ENCODE measurements around the gene ING4.

ING4 gene

DNA sequence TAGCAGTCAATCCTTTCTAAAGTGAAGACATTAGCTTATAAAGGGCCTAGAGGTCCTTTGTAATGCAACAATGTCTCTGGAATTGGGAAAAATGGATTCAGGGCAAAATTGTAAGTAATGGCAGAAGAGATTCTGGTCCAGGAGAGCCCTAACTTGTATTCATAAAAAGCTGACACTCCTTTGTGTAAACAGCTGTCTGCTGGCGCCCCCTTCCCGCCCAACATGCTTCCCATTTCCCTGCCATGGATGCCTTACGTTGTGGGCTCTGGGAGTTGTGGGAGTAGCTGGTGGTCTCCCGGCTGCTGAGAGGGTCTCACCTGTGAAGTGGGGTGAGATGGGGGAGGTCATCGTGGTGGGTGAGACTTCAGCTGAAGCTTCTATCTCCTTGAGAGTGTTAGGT, 18.0 kb downstream of the ING4 start:
- DNase-seq (ENCODE audit: extremely low read depth, insufficient read length) = no peak
- Histone ChIP-seq H3K36me3 (ENCODE audit: control insufficient read depth, insufficient read depth, low read length) (peaks cover 2% of the 10 kb centered on the region; the same call in 1 of the 2 replicates), H3K4me3 (replicated peaks; ENCODE audit: low read depth, low read length) (no peak overlapping the region), H3K27me3 (replicated peaks; ENCODE audit: control insufficient read depth, insufficient read depth, low read length) (no peaks in the 10 kb centered on the region)
- TF ChIP-seq, protein P1, sequence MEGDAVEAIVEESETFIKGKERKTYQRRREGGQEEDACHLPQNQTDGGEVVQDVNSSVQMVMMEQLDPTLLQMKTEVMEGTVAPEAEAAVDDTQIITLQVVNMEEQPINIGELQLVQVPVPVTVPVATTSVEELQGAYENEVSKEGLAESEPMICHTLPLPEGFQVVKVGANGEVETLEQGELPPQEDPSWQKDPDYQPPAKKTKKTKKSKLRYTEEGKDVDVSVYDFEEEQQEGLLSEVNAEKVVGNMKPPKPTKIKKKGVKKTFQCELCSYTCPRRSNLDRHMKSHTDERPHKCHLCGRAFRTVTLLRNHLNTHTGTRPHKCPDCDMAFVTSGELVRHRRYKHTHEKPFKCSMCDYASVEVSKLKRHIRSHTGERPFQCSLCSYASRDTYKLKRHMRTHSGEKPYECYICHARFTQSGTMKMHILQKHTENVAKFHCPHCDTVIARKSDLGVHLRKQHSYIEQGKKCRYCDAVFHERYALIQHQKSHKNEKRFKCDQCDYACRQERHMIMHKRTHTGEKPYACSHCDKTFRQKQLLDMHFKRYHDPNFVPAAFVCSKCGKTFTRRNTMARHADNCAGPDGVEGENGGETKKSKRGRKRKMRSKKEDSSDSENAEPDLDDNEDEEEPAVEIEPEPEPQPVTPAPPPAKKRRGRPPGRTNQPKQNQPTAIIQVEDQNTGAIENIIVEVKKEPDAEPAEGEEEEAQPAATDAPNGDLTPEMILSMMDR (IDR thresholded peaks at IDR 0.05; ENCODE audit: insufficient read depth, low read length, poor library complexity, severe bottlenecking) = no peak

DNA sequence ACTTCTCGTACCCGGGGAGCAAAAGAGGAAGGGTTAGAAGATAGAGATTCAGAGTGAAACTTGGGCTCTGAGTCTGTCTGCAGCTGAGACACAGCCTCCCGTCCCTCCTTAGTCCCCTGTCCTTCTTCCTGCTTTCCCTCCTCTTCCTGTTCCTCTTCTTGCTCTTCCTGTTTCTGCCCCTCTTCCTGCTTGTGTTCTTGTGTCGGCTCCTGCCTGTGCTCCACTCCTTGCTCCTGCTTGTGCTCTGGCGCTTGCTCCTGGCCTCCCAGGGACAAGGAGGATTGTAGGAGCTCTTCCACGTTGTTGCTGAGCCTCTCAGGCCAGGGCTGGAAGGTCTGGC, 18.7 kb downstream of the ING4 start:
- H3K27me3 ChIP-seq (replicated peaks; ENCODE audit: control insufficient read depth, insufficient read depth, low read length) = no peaks in the 10 kb centered on the region
- peaks cover 2% of the 10 kb centered on the region; the same call in 1 of the 2 replicates for H3K36me3 ChIP-seq (ENCODE audit: control insufficient read depth, insufficient read depth, low read length)
- TF ChIP-seq, protein P1 (IDR thresholded peaks at IDR 0.05; ENCODE audit: insufficient read depth, low read length, poor library complexity, severe bottlenecking) = no peak
- H3K4me3 ChIP-seq (replicated peaks; ENCODE audit: low read depth, low read length) = peak overlapping the region; percentile 30
- peak; percentile 48 for DNase-seq (ENCODE audit: extremely low read depth, insufficient read length)

DNA sequence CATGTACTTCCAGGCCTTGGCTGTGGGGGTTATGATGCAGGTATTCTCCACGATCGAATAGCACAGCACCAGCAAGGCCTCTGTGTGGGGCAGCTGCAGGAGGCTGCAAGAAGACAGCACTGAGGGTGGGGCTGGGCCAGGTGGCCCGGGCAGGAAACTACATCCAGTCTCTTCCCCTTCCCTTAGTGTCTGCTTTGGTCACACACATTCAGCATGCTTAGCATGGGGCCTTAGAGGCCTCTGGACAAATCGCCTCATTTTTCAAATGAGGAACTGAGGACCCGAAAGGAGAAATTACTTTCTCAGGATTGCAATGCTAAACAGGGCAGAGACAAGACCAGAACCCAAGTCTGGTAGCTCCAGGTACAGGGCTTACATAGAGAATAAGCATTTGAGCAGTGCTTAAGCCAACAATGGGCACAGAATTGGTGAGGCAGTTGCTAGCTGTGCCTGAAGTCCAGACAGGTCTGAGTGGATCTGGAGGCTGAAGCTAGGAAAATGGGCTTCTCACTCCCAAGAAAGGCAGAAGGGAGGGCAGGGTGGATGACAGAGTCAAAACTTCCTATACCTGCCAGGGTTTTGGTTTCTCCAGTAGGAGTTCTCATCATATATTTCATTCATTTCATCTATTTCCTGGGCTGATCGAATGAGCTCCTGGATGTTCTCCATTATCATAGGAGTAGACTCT, 19.2 kb downstream of the ING4 start:
- Histone ChIP-seq H3K27me3 (replicated peaks; ENCODE audit: control insufficient read depth, insufficient read depth, low read length) (no peaks in the 10 kb centered on the region), H3K4me3 (replicated peaks; ENCODE audit: low read depth, low read length) (no peak overlapping the region), H3K36me3 (ENCODE audit: control insufficient read depth, insufficient read depth, low read length) (peaks cover 2% of the 10 kb centered on the region; the same call in 1 of the 2 replicates)
- TF ChIP-seq, protein P1 (IDR thresholded peaks at IDR 0.05; ENCODE audit: insufficient read depth, low read length, poor library complexity, severe bottlenecking) = no peak
- DNase-seq (ENCODE audit: extremely low read depth, insufficient read length) = peak; percentile 26

DNA sequence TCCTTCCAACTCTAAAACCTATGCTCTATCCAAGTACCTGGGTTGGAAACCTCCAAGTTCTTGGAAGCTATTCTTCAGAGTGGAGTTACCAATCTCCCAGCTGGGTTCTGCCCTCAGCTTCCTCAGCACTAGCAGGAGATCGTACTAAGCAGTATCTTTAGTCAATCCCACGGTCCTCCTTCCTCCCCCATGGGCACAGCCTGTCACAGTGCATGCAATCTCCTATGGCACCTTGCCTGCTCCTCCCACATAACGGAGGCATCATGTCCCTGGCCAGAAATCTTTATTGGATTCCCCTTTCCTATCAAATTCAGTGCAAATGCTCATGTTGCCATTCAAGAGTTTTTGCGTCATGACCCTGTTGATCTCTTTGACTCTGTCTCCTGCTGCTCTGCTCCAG, 21.8 kb downstream of the ING4 start:
- TF ChIP-seq, protein P1 (IDR thresholded peaks at IDR 0.05; ENCODE audit: insufficient read depth, low read length, poor library complexity, severe bottlenecking) = no peak
- Histone ChIP-seq H3K36me3 (ENCODE audit: control insufficient read depth, insufficient read depth, low read length) (no peaks in the 10 kb centered on the region), H3K4me3 (replicated peaks; ENCODE audit: low read depth, low read length) (no peak overlapping the region), H3K27me3 (replicated peaks; ENCODE audit: control insufficient read depth, insufficient read depth, low read length) (no peaks in the 10 kb centered on the region)
- DNase-seq (ENCODE audit: extremely low read depth, insufficient read length) = no peak

DNA sequence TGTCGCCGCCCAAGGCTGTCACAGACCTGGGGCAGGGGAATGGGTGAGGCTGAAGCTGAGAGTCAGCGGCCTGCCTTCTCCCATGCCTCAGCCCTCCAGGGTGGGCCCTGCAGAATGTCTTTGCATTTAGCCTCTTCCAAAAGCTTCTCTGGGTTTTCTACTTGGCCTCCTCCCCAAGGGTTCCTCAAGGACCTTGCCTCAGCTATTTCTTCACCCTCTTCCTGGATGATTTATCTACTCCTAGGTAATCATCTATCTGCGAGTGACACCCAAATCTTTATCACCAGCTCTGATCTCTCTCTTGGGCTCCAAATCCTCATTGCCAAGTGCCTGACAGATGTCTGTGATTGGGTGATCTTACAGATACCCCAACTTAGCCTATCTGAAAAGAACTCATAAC, 22.4 kb downstream of the ING4 start:
- H3K27me3 ChIP-seq (replicated peaks; ENCODE audit: control insufficient read depth, insufficient read depth, low read length) = no peaks in the 10 kb centered on the region
- DNase-seq (ENCODE audit: extremely low read depth, insufficient read length) = no peak
- H3K4me3 ChIP-seq (replicated peaks; ENCODE audit: low read depth, low read length) = no peak overlapping the region
- H3K36me3 ChIP-seq (ENCODE audit: control insufficient read depth, insufficient read depth, low read length) = no peaks in the 10 kb centered on the region
- TF ChIP-seq, protein P1 (IDR thresholded peaks at IDR 0.05; ENCODE audit: insufficient read depth, low read length, poor library complexity, severe bottlenecking) = no peak
